H9 (cell line): Measurements from ENCODE around the gene SETSIP. TPM values are rescaled to one million over a fixed set of nuclear protein-coding genes. Genes with fewer than 3 reads are reported as not detected.

Experiments
- DNase-seq: peaks from one replicate; pipeline ENCODE4 v3.0.0-alpha.2; 2017
- H2AFZ ChIP-seq: one replicate; pipeline ENCODE4 v1.6.1; 2013; ENCODE audit warnings: mild to moderate bottlenecking, low read length, control low read depth, moderate library complexity
- H2AK5ac ChIP-seq: 2 replicates; pipeline ENCODE4 v1.6.1; 2013; ENCODE audit warnings: low read length, control low read depth, mixed read lengths; ENCODE audit not compliant: insufficient read length
- H2BK120ac ChIP-seq: one replicate; pipeline ENCODE4 v1.6.1; 2013; ENCODE audit warnings: low read depth, mild to moderate bottlenecking, low read length, control low read depth, inconsistent platforms; ENCODE audit not compliant: poor library complexity, severe bottlenecking
- H2BK12ac ChIP-seq: 2 replicates; pipeline ENCODE4 v1.6.1; 2013; ENCODE audit warnings: low read length, control low read depth, mixed read lengths, low read depth; ENCODE audit not compliant: insufficient read length
- H2BK15ac ChIP-seq: 2 replicates; pipeline ENCODE4 v1.6.1; 2013; ENCODE audit warnings: low read depth, low read length, control low read depth
- H2BK20ac ChIP-seq: one replicate; pipeline ENCODE4 v1.6.1; 2013; ENCODE audit warnings: low read depth, mild to moderate bottlenecking, low read length, control low read depth, inconsistent platforms; ENCODE audit not compliant: poor library complexity, severe bottlenecking
- H2BK5ac ChIP-seq: 2 replicates; pipeline ENCODE4 v1.6.1; 2013; ENCODE audit warnings: low read length, control low read depth, mixed read lengths; ENCODE audit not compliant: insufficient read length
- H3K14ac ChIP-seq: 2 replicates; pipeline ENCODE4 v1.6.1; 2013; ENCODE audit warnings: low read length, control low read depth; ENCODE audit not compliant: insufficient read depth
- H3K18ac ChIP-seq: 2 replicates; pipeline ENCODE4 v1.6.1; 2013; ENCODE audit warnings: low read depth, mild to moderate bottlenecking, mixed read lengths, low read length, control low read depth; ENCODE audit not compliant: insufficient read length
- H3K23ac ChIP-seq: 2 replicates; pipeline ENCODE4 v1.6.1; 2013; ENCODE audit warnings: low read length, control low read depth, mixed read lengths, low read depth; ENCODE audit not compliant: insufficient read length
- H3K23me2 ChIP-seq: 2 replicates; pipeline ENCODE4 v1.6.1; 2013; ENCODE audit warnings: low read depth, mild to moderate bottlenecking, mixed read lengths, low read length, control low read depth; ENCODE audit not compliant: insufficient read length, poor library complexity, severe bottlenecking
- H3K27ac ChIP-seq: 2 replicates; pipeline ENCODE4 v1.5.1; 2013; ENCODE audit warnings: low read length, control low read depth, mixed read lengths, low read depth; ENCODE audit not compliant: insufficient read length
- H3K27me3 ChIP-seq: 2 replicates; pipeline ENCODE4 v1.6.1; 2013; ENCODE audit warnings: low read length, control low read depth, inconsistent platforms; ENCODE audit not compliant: insufficient read depth
- H3K4ac ChIP-seq: 2 replicates; pipeline ENCODE4 v1.6.1; 2013; ENCODE audit warnings: low read depth, mild to moderate bottlenecking, control low read depth, inconsistent platforms, low read length, moderate library complexity
- H3K4me1 ChIP-seq: 2 replicates; pipeline ENCODE4 v1.6.1; 2013; ENCODE audit warnings: low read length, control low read depth, inconsistent platforms; ENCODE audit not compliant: insufficient read depth
- H3K4me2 ChIP-seq: 2 replicates; pipeline ENCODE4 v1.6.1; 2013; ENCODE audit warnings: low read length, control low read depth, mixed read lengths; ENCODE audit not compliant: insufficient read length, insufficient read depth
- H3K56ac ChIP-seq: 2 replicates; pipeline ENCODE4 v1.6.1; 2013; ENCODE audit warnings: low read depth, mild to moderate bottlenecking, mixed read lengths, low read length, control low read depth; ENCODE audit not compliant: insufficient read length
- H3K79me1 ChIP-seq: 2 replicates; pipeline ENCODE4 v1.6.1; 2013; ENCODE audit warnings: low read depth, mild to moderate bottlenecking, moderate library complexity, low read length, control low read depth, inconsistent platforms; ENCODE audit not compliant: insufficient read depth, poor library complexity, severe bottlenecking
- H3K79me2 ChIP-seq: 2 replicates; pipeline ENCODE4 v1.6.1; 2013; ENCODE audit warnings: low read length, control low read depth, inconsistent platforms; ENCODE audit not compliant: insufficient read depth
- H3K9ac ChIP-seq: 2 replicates; pipeline ENCODE4 v1.6.1; 2013; ENCODE audit warnings: low read length, control low read depth, mixed read lengths; ENCODE audit not compliant: insufficient read length; ENCODE audit errors: extremely low read depth
- H3K9me3 ChIP-seq: one replicate; pipeline ENCODE4 v1.6.1; 2013; ENCODE audit warnings: low read depth, low read length, inconsistent platforms; ENCODE audit not compliant: control insufficient read depth
- H3T11ph ChIP-seq: one replicate; pipeline ENCODE4 v1.6.1; 2013; ENCODE audit warnings: mild to moderate bottlenecking, low read length, control low read depth, inconsistent platforms
- H4K20me1 ChIP-seq: one replicate; pipeline ENCODE4 v1.6.1; 2013; ENCODE audit not compliant: control insufficient read depth, insufficient read length, insufficient read depth
- H4K5ac ChIP-seq: 2 replicates; pipeline ENCODE4 v1.6.1; 2013; ENCODE audit warnings: low read depth, mild to moderate bottlenecking, mixed read lengths, low read length, control low read depth; ENCODE audit not compliant: insufficient read length
- H4K8ac ChIP-seq: replicated peaks from 2 replicates; pipeline ENCODE4 v1.6.1; 2013; ENCODE audit warnings: low read length, control low read depth, mixed read lengths, low read depth; ENCODE audit not compliant: insufficient read length
- H4K91ac ChIP-seq: 2 replicates; pipeline ENCODE4 v1.6.1; 2013; ENCODE audit warnings: low read depth, mild to moderate bottlenecking, moderate library complexity, mixed read lengths, low read length, control low read depth; ENCODE audit not compliant: insufficient read length
- H3K27ac Mint-ChIP-seq, 3 experiments: 2 replicates in 2 of 3; 3 replicates in 1 of 3; pipeline ENCODE4 v1.8.0; 2020 to 2021; ENCODE audit warnings: mixed read lengths in 3 of 3, mild to moderate bottlenecking in 1 of 3, moderate library complexity in 1 of 3
- H3K27me3 Mint-ChIP-seq: 2 replicates; pipeline ENCODE4 v1.8.0; 2021; ENCODE audit warnings: low read depth, mild to moderate bottlenecking, moderate library complexity, mixed read lengths
- H3K36me3 Mint-ChIP-seq, 3 experiments: 2 replicates in 2 of 3; 3 replicates in 1 of 3; pipeline ENCODE4 v1.8.0; 2020 to 2021; ENCODE audit warnings: low read depth in 3 of 3, mixed read lengths in 3 of 3; ENCODE audit not compliant: insufficient read depth in 1 of 3
- H3K4me1 Mint-ChIP-seq, 2 experiments: 2 replicates each; pipeline ENCODE4 v1.8.0; 2020; ENCODE audit warnings: mixed read lengths in 2 of 2
- H3K4me3 Mint-ChIP-seq, 2 experiments: 2 replicates in 1 of 2; 3 replicates in 1 of 2; pipeline ENCODE4 v1.8.0; 2020 to 2021; ENCODE audit warnings: mild to moderate bottlenecking in 2 of 2, mixed read lengths in 2 of 2, moderate library complexity in 1 of 2
- H3K9me3 Mint-ChIP-seq, 2 experiments: 2 replicates in 1 of 2; 3 replicates in 1 of 2; pipeline ENCODE4 v1.8.0; 2020; ENCODE audit warnings: mild to moderate bottlenecking in 2 of 2, mixed read lengths in 2 of 2, moderate library complexity in 1 of 2
- total RNA-seq: library from RNA; stranded (reverse); gene quantifications from 2 replicates; pipeline ENCODE4 v1.2.1, GENCODE V29; 2021
- TF ChIP-seq, protein P1 (sequence below): fragments of 200-600 bp; sonication (generic); conservative IDR thresholded peaks from 3 replicates; pipeline ENCODE4 v1.8.0; 2021; ENCODE audit warnings: antibody characterized with exemption, mild to moderate bottlenecking

The SETSIP gene
- total RNA-seq, 1 experiment from 2014 or later = 0.35 TPM

GRCh38 chr1:92096317-92096716 is 21.1 kb upstream of the SETSIP start:
- H4K91ac ChIP-seq = no peak overlapping the region
- H3K4me2 ChIP-seq = no peak overlapping the region
- no peak overlapping the region for H3K18ac ChIP-seq
- peak overlapping the region in 1 of 3 experiments; percentile 42; a peak in 1 of 7 replicates for H3K27ac Mint-ChIP-seq
- no peaks in the 10 kb centered on the region for H3K36me3 Mint-ChIP-seq
- no peak overlapping the region for H4K5ac ChIP-seq
- H3K79me2 ChIP-seq = no peaks in the 10 kb centered on the region
- H2AFZ ChIP-seq = no peak overlapping the region
- no peak overlapping the region for H3K27ac ChIP-seq
- no peaks in the 10 kb centered on the region for H3K27me3 ChIP-seq
- no peaks in the 10 kb centered on the region for H3K9me3 ChIP-seq
- H3K23ac ChIP-seq = no peak overlapping the region
- H3K56ac ChIP-seq = no peak overlapping the region
- H3K4me1 ChIP-seq = no peaks in the 10 kb centered on the region
- H2BK12ac ChIP-seq = no peak overlapping the region
- H4K20me1 ChIP-seq = no peaks in the 10 kb centered on the region
- no peak overlapping the region for H2BK120ac ChIP-seq
- H3K27me3 Mint-ChIP-seq = no peaks in the 10 kb centered on the region
- H2BK5ac ChIP-seq = no peak overlapping the region
- no peaks in the 10 kb centered on the region for H3K9me3 Mint-ChIP-seq
- H4K8ac ChIP-seq = no peak overlapping the region
- no peak overlapping the region for H3K14ac ChIP-seq
- H2BK20ac ChIP-seq = no peak overlapping the region
- no peak overlapping the region for H3T11ph ChIP-seq
- H2AK5ac ChIP-seq = no peak overlapping the region
- H3K23me2 ChIP-seq = no peaks in the 10 kb centered on the region
- H3K4me1 Mint-ChIP-seq = 0 out of 4 replicates have a peak, but pooled peaks cover 0 to 2% of the 10 kb centered on the region in 2 experiments
- no peaks in the 10 kb centered on the region for H3K79me1 ChIP-seq
- no peak overlapping the region for H3K9ac ChIP-seq
- H2BK15ac ChIP-seq = no peak overlapping the region
- H3K4ac ChIP-seq = no peak overlapping the region
- no peak overlapping the region for H3K4me3 Mint-ChIP-seq
- no peak for DNase-seq
- TF ChIP-seq, protein P1, sequence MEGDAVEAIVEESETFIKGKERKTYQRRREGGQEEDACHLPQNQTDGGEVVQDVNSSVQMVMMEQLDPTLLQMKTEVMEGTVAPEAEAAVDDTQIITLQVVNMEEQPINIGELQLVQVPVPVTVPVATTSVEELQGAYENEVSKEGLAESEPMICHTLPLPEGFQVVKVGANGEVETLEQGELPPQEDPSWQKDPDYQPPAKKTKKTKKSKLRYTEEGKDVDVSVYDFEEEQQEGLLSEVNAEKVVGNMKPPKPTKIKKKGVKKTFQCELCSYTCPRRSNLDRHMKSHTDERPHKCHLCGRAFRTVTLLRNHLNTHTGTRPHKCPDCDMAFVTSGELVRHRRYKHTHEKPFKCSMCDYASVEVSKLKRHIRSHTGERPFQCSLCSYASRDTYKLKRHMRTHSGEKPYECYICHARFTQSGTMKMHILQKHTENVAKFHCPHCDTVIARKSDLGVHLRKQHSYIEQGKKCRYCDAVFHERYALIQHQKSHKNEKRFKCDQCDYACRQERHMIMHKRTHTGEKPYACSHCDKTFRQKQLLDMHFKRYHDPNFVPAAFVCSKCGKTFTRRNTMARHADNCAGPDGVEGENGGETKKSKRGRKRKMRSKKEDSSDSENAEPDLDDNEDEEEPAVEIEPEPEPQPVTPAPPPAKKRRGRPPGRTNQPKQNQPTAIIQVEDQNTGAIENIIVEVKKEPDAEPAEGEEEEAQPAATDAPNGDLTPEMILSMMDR = no peak
